22Rv1 (cell line): Measurements from ENCODE around the gene CMSS1.
"Not testable (repeated sequence)": the region's sequence is repeated elsewhere in the genome, so short reads cannot be mapped to it uniquely, and the experiment has no call there.

Experiments used
- H3K27ac ChIP-seq: fragments of 450-650 bp; 2 replicates; pipeline ENCODE4 v1.5.1; 2017
- ZFX ChIP-seq: fragments of 450-650 bp; IDR thresholded peaks from 2 replicates; pipeline ENCODE4 v1.6.1; 2017; ENCODE audit warnings: antibody characterized with exemption, borderline replicate concordance
- TF ChIP-seq, protein P1 (sequence below): fragments of 450-650 bp; IDR thresholded peaks from 2 replicates; pipeline ENCODE4 v1.5.1; 2017; ENCODE audit warnings: mild to moderate bottlenecking

CMSS1 gene

GRCh38 chr3:100227511-100227921 is 409.9 kb downstream of the CMSS1 start:
- TF ChIP-seq ZFX: no peak
- TF ChIP-seq, protein P1, sequence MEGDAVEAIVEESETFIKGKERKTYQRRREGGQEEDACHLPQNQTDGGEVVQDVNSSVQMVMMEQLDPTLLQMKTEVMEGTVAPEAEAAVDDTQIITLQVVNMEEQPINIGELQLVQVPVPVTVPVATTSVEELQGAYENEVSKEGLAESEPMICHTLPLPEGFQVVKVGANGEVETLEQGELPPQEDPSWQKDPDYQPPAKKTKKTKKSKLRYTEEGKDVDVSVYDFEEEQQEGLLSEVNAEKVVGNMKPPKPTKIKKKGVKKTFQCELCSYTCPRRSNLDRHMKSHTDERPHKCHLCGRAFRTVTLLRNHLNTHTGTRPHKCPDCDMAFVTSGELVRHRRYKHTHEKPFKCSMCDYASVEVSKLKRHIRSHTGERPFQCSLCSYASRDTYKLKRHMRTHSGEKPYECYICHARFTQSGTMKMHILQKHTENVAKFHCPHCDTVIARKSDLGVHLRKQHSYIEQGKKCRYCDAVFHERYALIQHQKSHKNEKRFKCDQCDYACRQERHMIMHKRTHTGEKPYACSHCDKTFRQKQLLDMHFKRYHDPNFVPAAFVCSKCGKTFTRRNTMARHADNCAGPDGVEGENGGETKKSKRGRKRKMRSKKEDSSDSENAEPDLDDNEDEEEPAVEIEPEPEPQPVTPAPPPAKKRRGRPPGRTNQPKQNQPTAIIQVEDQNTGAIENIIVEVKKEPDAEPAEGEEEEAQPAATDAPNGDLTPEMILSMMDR: no peak
- no peak overlapping the region for H3K27ac ChIP-seq

DNA sequence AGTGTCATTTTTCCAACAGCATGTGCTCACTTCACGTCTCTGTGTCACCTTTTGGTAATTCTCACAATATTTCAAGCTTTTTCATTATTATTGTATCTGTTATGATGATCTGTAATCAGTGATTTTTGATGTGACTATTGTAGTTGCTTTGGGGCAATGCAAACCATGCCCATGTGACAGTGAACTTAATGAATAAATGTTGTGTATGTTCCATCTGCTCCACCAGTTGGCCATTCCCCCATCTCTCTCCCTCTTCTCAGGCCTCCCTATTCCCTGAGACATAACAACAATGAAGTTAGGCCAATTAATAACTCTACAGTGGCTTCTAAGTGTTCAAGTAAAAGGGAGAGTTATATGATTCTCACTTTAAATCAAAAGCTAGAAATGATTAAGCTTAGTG is 410.6 kb downstream of the CMSS1 start:
- TF ChIP-seq, protein P1: no peak
- no peak for TF ChIP-seq ZFX
- H3K27ac ChIP-seq: no peak overlapping the region

DNA sequence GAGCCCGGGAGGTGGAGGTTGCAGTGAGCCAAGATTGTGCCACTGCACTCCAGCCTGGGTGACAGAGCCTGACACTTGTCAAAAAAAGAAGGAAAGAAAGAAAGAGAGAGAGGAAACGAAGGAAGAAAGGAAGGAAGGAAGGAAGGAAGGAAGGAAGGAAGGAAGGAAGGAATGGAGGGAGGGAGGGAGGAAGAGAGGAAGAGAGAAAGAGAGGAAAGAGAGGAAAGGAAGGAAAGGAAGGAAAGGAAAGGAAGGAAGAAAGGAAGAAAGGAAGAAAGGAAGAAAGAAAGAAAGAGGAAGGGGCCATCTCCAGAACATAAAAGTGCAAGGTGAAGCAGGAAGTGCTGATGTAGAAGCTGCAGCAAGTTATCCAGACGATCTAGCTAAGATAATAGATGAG is 411.5 kb downstream of the CMSS1 start:
- H3K27ac ChIP-seq: not testable (repeated sequence)

DNA sequence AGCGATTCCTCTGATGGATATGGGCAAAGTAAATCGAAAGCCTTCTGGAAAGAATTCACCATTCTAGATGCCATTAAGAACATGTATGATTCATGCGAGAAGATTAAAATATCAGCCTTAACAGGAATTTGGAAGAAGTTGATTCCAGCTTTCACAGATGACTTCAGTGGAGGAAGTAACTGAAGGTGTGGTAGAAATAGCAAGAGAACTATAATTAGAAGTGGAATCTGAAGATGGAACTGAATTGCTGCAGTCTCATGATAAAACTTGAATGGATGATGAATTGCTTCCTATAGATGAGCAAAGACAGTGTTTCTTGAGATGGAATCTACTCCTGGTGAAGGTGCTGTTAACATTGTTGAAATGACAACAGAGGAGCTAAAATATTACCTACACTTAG is 413.0 kb downstream of the CMSS1 start:
- TF ChIP-seq ZFX: no peak
- TF ChIP-seq, protein P1: no peak
- no peak overlapping the region for H3K27ac ChIP-seq
